HepG2 (cell line): ENCODE data around the gene SLC25A1. TPM values are rescaled to one million over a fixed set of nuclear protein-coding genes. Genes with fewer than 3 reads are reported as not detected.

Experiments
- ATAC-seq: fragments of 200-7000 bp; cut with Tn5 transposase; 3 replicates; pipeline ENCODE4 v1.9.1; 2020; ENCODE audit warnings: mild to moderate bottlenecking, moderate library complexity
- BruUV-seq: library from RNA; stranded (reverse); fragments of 400-500 nt; replicated peaks from 2 replicates; lab custom pipeline; 2021; lab: Mats Ljungman, UMichigan
- CTCF ChIA-PET: fragments of 300-600 bp; formaldehyde crosslinking; extraction: SDS; loops from one replicate; lab custom pipeline; 2021; ENCODE audit warnings: low total read pairs, inconsistent platforms, low intra/inter-chr PET ratio; lab: Yijun Ruan, JAX
- POLR2A ChIA-PET: fragments of 350-600 bp; sonication (Branson Sonifier 250); formaldehyde crosslinking; loops from one replicate; lab custom pipeline; 2020; ENCODE audit warnings: antibody characterized with exemption, inconsistent platforms; lab: Yijun Ruan, JAX
- DNase-seq: peaks from one replicate; pipeline ENCODE4 v3.0.0-alpha.2; 2015; ENCODE audit warnings: low spot score
- FAIRE-seq: peaks from 3 replicates; lab custom pipeline; 2011; peaks lifted over from hg19 to GRCh38; lab: Jason Lieb, UNC
- H2AFZ ChIP-seq: one replicate; pipeline ENCODE4 v1.6.1; 2011; ENCODE audit warnings: low read length, inconsistent platforms
- H3K27ac ChIP-seq: fragments of 300-600 bp; 3 replicates; pipeline ENCODE4 v1.8.0; 2011; ENCODE audit warnings: mixed run types, mild to moderate bottlenecking, mixed read lengths, low read length, inconsistent platforms; ENCODE audit not compliant: insufficient read depth; ENCODE audit errors: extremely low read length
- H3K27me3 ChIP-seq, 2 experiments: fragments of 200-600 bp in 1 of 2; 2 replicates in 1 of 2; 3 replicates in 1 of 2; pipeline versions ENCODE4 v1.6.0 to v1.8.0; 2011; ENCODE audit warnings: low read length in 2 of 2, mild to moderate bottlenecking in 2 of 2, moderate library complexity in 2 of 2, inconsistent platforms in 1 of 2; ENCODE audit not compliant: insufficient read depth in 2 of 2, control insufficient read depth in 1 of 2
- H3K36me3 ChIP-seq, 2 experiments: fragments of 200-600 bp in 1 of 2; replicated peaks in 1 of 2; 2 replicates in 1 of 2; 3 replicates in 1 of 2; pipeline versions ENCODE4 v1.5.1 to v1.8.0; 2011; ENCODE audit warnings: low read length in 2 of 2, inconsistent platforms in 1 of 2; ENCODE audit not compliant: insufficient read depth in 2 of 2, control insufficient read depth in 1 of 2
- H3K4me1 ChIP-seq: 2 replicates; pipeline ENCODE4 v1.5.1; 2012; ENCODE audit warnings: low read length, inconsistent platforms; ENCODE audit not compliant: insufficient read depth
- H3K4me2 ChIP-seq: 2 replicates; pipeline ENCODE4 v1.6.0; 2011; ENCODE audit warnings: low read depth, low read length, inconsistent platforms
- H3K4me3 ChIP-seq, 3 experiments: fragments of 200-600 bp in 1 of 3; sonication (generic), shearing (Covaris generic) in 1 of 3; replicated peaks in 1 of 3; 2 replicates each; pipeline ENCODE4 v1.5.1; 2011 to 2016; ENCODE audit warnings: low read length in 3 of 3, inconsistent platforms in 2 of 3, low read depth in 2 of 3, mild to moderate bottlenecking in 2 of 3, control low read depth in 1 of 3, mixed read lengths in 1 of 3; ENCODE audit not compliant: insufficient read depth in 1 of 3
- H3K79me2 ChIP-seq: one replicate; pipeline ENCODE4 v1.6.1; 2011; ENCODE audit warnings: low read length, inconsistent platforms; ENCODE audit not compliant: insufficient read depth
- H3K9ac ChIP-seq: 2 replicates; pipeline ENCODE4 v1.6.0; 2011; ENCODE audit warnings: mild to moderate bottlenecking, low read depth, low read length, inconsistent platforms; ENCODE audit not compliant: insufficient read depth
- H3K9me3 ChIP-seq: 2 replicates; pipeline ENCODE4 v1.5.1; 2012; ENCODE audit warnings: mild to moderate bottlenecking, low read length
- H4K20me1 ChIP-seq: 2 replicates; pipeline ENCODE4 v1.6.0; 2011; ENCODE audit warnings: inconsistent platforms, mild to moderate bottlenecking, low read length, moderate library complexity; ENCODE audit not compliant: insufficient read depth
- AGO1 ChIP-seq: fragments of 200-400 bp; formaldehyde crosslinking; IDR thresholded peaks from 2 replicates; pipeline ENCODE4 v1.6.1; 2017; ENCODE audit warnings: mild to moderate bottlenecking, low read depth, low read length, moderate library complexity; ENCODE audit not compliant: poor library complexity, severe bottlenecking
- ATAD3A ChIP-seq: sonication (generic); formaldehyde crosslinking; IDR thresholded peaks from 2 replicates; pipeline ENCODE4 v1.4.0; 2020; ENCODE audit warnings: missing genetic modification reagents
- BCL6 ChIP-seq: IDR thresholded peaks from 2 replicates; pipeline ENCODE4 v1.6.1; 2016; ENCODE audit warnings: missing genetic modification reagents, missing compliant biosample characterization
- CCDC6 ChIP-seq: sonication (generic); formaldehyde crosslinking; IDR thresholded peaks from 2 replicates; pipeline ENCODE4 v1.8.1; 2022; ENCODE audit warnings: mild to moderate bottlenecking, missing genetic modification reagents, moderate library complexity
- DR1 ChIP-seq: sonication (generic); formaldehyde crosslinking; IDR thresholded peaks from 2 replicates; pipeline ENCODE4 v1.8.0; 2021; ENCODE audit warnings: mild to moderate bottlenecking, missing genetic modification reagents, inconsistent platforms
- EZH2 ChIP-seq: conservative IDR thresholded peaks from 2 replicates; pipeline ENCODE4 v1.6.1; 2012; ENCODE audit warnings: mild to moderate bottlenecking, low read depth, low read length, moderate library complexity
- FIP1L1 ChIP-seq: fragments of 200-400 bp; formaldehyde crosslinking; IDR thresholded peaks from 2 replicates; pipeline ENCODE4 v1.6.1; 2018; ENCODE audit warnings: low read depth, mild to moderate bottlenecking, low read length, moderate library complexity, borderline replicate concordance; ENCODE audit not compliant: insufficient read depth
- FLYWCH1 ChIP-seq: sonication (generic); formaldehyde crosslinking; IDR thresholded peaks from 2 replicates; pipeline ENCODE4 v1.8.1; 2023; ENCODE audit warnings: mild to moderate bottlenecking, missing genetic modification reagents
- GZF1 ChIP-seq: sonication (generic); formaldehyde crosslinking; IDR thresholded peaks from 2 replicates; pipeline ENCODE4 v1.5.1; 2020; ENCODE audit warnings: mild to moderate bottlenecking, missing genetic modification reagents
- NKX3-1 ChIP-seq: sonication (generic); formaldehyde crosslinking; IDR thresholded peaks from 2 replicates; pipeline ENCODE4 v1.5.0; 2020; ENCODE audit warnings: missing genetic modification reagents
- PRMT3 ChIP-seq: sonication (generic); formaldehyde crosslinking; IDR thresholded peaks from 2 replicates; pipeline ENCODE4 v1.8.1; 2022; ENCODE audit warnings: low read depth, mild to moderate bottlenecking, moderate library complexity, missing genetic modification reagents, borderline replicate concordance
- REPIN1 ChIP-seq: sonication (generic); formaldehyde crosslinking; IDR thresholded peaks from 2 replicates; pipeline ENCODE4 v1.8.0; 2022; ENCODE audit warnings: missing genetic modification reagents, low read depth, mild to moderate bottlenecking, borderline replicate concordance
- RFX3 ChIP-seq: IDR thresholded peaks from 2 replicates; pipeline ENCODE4 v1.6.1; 2016; ENCODE audit warnings: missing biosample characterization, missing genetic modification reagents
- TOE1 ChIP-seq: sonication (generic); formaldehyde crosslinking; IDR thresholded peaks from 2 replicates; pipeline ENCODE4 v1.4.0; 2020; ENCODE audit warnings: mild to moderate bottlenecking, missing genetic modification reagents
- ZMAT3 ChIP-seq: sonication (generic); formaldehyde crosslinking; conservative IDR thresholded peaks from 2 replicates; pipeline ENCODE4 v1.7.0; 2021; ENCODE audit warnings: missing genetic modification reagents
- ZNF10 ChIP-seq: sonication (generic); formaldehyde crosslinking; IDR thresholded peaks from 2 replicates; pipeline ENCODE4 v1.4.0; 2020; ENCODE audit warnings: mild to moderate bottlenecking, low read depth, missing genetic modification reagents, borderline replicate concordance
- WGBS: methylation state at CpG from one replicate; pipeline ENCODE4 v1.1.6; 2017; ENCODE audit warnings: low lambda C conversion rate; 5-methylcytosine and 5-hydroxymethylcytosine counted together
- in situ Hi-C: cut with HindIII; loops from 2 replicates; pipeline ENCODE4 v1.10.0; 2017; ENCODE audit warnings: low pct_unique_long_range_greater_than_20kb; ENCODE audit not compliant: extremely low pct_ligation_motif_present
- intact Hi-C: fragments of 100-400 bp; cut with micrococcal nuclease; formaldehyde crosslinking; loops from one replicate; pipeline ENCODE4 v1.10.0; 2022; ENCODE audit not compliant: unreplicated experiment
- polyA plus RNA-seq, 8 experiments: library from polyadenylated mRNA; depleted of rRNA in 3 of 8; stranded (reverse) in 7 of 8; unstranded in 1 of 8; fragments of >200 nt; fragmentation: Illumina TruSeq in 4 of 8; extraction: Trizol in 4 of 8; gene quantifications; 2 replicates each; pipeline versions ENCODE4 v1.2.1 to v1.2.3, GENCODE V29; 2011 to 2016; ENCODE audit warnings: low read depth in 4 of 8, missing spikeins in 1 of 8, mixed read lengths in 1 of 8; ENCODE audit not compliant: insufficient read depth in 1 of 8
- total RNA-seq, 5 experiments: library from RNA; depleted of rRNA; stranded (reverse); fragments of >200 nt; fragmentation: Illumina TruSeq; extraction: Trizol; gene quantifications; 2 replicates each; pipeline ENCODE4 v1.2.3, GENCODE V29; 2016; ENCODE audit warnings: low read depth in 1 of 5
- TF ChIP-seq, protein P1 (sequence below): sonication (generic); formaldehyde crosslinking; conservative IDR thresholded peaks from 2 replicates; pipeline ENCODE4 v1.8.0; 2022; ENCODE audit warnings: missing genetic modification reagents
- TF ChIP-seq, protein P2 (sequence below): IDR thresholded peaks from 2 replicates; pipeline ENCODE4 v1.6.1; 2016; ENCODE audit warnings: mild to moderate bottlenecking, missing biosample characterization, missing genetic modification reagents
- TF ChIP-seq, protein P3 (sequence below): sonication (generic); formaldehyde crosslinking; IDR thresholded peaks from 2 replicates; pipeline ENCODE4 v1.5.1; 2020; ENCODE audit warnings: mild to moderate bottlenecking, missing genetic modification reagents, borderline replicate concordance
- TF ChIP-seq, protein P4 (sequence below): sonication (generic); formaldehyde crosslinking; IDR thresholded peaks from 2 replicates; pipeline ENCODE4 v1.9.0; 2022; ENCODE audit warnings: low read depth, missing genetic modification reagents

The SLC25A1 gene
- total and polyA plus RNA-seq, 2 of the 13 experiments (the other 11 are each of a cell fraction or from before 2014, with no cell fraction given), result 49.4 to 161 TPM

DNA sequence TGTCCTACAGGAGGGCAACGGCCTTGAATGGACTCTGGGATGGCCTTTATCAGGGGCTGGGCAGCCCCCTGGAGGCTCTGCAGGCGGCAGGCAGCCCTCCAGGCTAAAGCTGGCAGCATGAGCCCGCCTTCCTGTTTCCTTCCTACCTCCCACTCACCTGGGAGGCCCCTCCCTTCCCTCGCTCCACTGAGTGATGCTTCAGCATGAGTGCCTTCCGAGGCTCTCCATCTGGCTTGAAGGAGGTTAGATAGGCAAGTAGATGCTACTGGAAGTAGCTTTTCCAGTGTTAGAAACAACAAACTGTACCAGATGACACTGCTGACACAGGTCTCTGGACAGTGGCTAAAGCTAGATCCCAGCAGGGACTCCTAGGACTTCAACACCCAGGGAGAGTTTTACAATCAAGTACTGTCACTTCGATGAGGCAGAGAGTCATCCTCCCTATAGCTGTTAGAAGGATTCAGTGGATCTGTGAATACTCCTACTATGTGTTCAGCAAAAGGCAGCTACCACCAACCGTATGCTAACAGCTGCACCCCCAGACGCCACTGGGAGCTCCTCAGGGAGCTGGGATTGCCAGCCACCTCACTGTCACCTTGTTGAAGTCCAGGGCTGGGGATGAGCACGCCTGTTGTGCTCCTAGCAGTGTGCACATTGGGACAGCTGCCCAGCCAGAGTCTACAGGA lies 4.1 kb upstream of the SLC25A1 start:
- no peak overlapping the region for H3K9ac ChIP-seq
- H3K4me1 ChIP-seq, result peaks cover 30% of the 10 kb centered on the region
- WGBS, result 82% methylated on average over 6 of the region's 9 CpGs
- no TSS peak for BruUV-seq
- H4K20me1 ChIP-seq, result no peaks in the 10 kb centered on the region
- no peak overlapping the region for H3K4me3 ChIP-seq
- H3K27ac ChIP-seq, result no peak overlapping the region
- in situ Hi-C loops (loop anchor here (5.0 kb wide), 1 partner anchor 110 kb away; the partner anchor contains the start of gene CLTCL1), intact Hi-C loops (no loop called here)
- no peaks in the 10 kb centered on the region for H3K36me3 ChIP-seq
- ATAC-seq (no peak), DNase-seq (no peak), FAIRE-seq (no peak)
- H3K4me2 ChIP-seq, result no peak overlapping the region
- no peak overlapping the region for H2AFZ ChIP-seq
- TF ChIP-seq CCDC6 (CRISPR knock-in tag), result no peak
- no peak for TF ChIP-seq NKX3-1
- no peak for TF ChIP-seq FLYWCH1
- no peak for TF ChIP-seq AGO1
- TF ChIP-seq REPIN1 (CRISPR knock-in tag), result no peak
- no peak for TF ChIP-seq DR1 (CRISPR knock-in tag)
- no peak for TF ChIP-seq PRMT3 (CRISPR knock-in tag)
- no peak for TF ChIP-seq ZMAT3 (CRISPR knock-in tag)
- no peak for TF ChIP-seq TOE1 (CRISPR knock-in tag)
- no peak for TF ChIP-seq ZNF10 (CRISPR knock-in tag)
- TF ChIP-seq, protein P1, sequence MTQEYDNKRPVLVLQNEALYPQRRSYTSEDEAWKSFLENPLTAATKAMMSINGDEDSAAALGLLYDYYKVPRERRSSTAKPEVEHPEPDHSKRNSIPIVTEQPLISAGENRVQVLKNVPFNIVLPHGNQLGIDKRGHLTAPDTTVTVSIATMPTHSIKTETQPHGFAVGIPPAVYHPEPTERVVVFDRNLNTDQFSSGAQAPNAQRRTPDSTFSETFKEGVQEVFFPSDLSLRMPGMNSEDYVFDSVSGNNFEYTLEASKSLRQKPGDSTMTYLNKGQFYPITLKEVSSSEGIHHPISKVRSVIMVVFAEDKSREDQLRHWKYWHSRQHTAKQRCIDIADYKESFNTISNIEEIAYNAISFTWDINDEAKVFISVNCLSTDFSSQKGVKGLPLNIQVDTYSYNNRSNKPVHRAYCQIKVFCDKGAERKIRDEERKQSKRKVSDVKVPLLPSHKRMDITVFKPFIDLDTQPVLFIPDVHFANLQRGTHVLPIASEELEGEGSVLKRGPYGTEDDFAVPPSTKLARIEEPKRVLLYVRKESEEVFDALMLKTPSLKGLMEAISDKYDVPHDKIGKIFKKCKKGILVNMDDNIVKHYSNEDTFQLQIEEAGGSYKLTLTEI (CRISPR knock-in tag), result no peak
- no peak for TF ChIP-seq ATAD3A
- TF ChIP-seq, protein P2, sequence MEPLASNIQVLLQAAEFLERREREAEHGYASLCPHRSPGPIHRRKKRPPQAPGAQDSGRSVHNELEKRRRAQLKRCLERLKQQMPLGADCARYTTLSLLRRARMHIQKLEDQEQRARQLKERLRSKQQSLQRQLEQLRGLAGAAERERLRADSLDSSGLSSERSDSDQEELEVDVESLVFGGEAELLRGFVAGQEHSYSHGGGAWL, result no peak
- TF ChIP-seq, protein P3, sequence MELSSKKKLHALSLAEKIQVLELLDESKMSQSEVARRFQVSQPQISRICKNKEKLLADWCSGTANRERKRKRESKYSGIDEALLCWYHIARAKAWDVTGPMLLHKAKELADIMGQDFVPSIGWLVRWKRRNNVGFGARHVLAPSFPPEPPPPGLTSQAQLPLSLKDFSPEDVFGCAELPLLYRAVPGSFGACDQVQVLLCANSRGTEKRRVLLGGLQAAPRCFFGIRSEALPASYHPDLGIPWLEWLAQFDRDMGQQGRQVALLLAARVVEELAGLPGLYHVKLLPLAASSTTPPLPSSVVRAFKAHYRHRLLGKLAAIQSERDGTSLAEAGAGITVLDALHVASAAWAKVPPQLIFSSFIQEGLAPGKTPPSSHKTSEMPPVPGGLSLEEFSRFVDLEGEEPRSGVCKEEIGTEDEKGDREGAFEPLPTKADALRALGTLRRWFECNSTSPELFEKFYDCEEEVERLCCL (CRISPR knock-in tag), result no peak
- no peak for TF ChIP-seq FIP1L1
- TF ChIP-seq BCL6 (CRISPR knock-in tag), result no peak
- TF ChIP-seq EZH2, result no peak
- TF ChIP-seq RFX3 (CRISPR knock-in tag), result no peak
- TF ChIP-seq, protein P4, sequence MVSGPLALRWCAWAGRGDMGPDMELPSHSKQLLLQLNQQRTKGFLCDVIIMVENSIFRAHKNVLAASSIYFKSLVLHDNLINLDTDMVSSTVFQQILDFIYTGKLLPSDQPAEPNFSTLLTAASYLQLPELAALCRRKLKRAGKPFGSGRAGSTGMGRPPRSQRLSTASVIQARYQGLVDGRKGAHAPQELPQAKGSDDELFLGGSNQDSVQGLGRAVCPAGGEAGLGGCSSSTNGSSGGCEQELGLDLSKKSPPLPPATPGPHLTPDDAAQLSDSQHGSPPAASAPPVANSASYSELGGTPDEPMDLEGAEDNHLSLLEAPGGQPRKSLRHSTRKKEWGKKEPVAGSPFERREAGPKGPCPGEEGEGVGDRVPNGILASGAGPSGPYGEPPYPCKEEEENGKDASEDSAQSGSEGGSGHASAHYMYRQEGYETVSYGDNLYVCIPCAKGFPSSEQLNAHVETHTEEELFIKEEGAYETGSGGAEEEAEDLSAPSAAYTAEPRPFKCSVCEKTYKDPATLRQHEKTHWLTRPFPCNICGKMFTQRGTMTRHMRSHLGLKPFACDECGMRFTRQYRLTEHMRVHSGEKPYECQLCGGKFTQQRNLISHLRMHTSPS (CRISPR knock-in tag), result no peak
- TF ChIP-seq GZF1 (CRISPR knock-in tag), result no peak
- CTCF ChIA-PET, result no interaction called here
- H3K27me3 ChIP-seq, result no peaks in the 10 kb centered on the region
- H3K9me3 ChIP-seq, result no peaks in the 10 kb centered on the region
- POLR2A ChIA-PET, result no interaction called here
- H3K79me2 ChIP-seq, result peaks cover under 1% of the 10 kb centered on the region
